HG03575 (cell line): ENCODE results near the gene RPF1.

ENCODE experiments used
- ATAC-seq: cut with Tn5 transposase; IDR thresholded peaks from one replicate; pipeline ENCODE4 v1.9.1; 2021; ENCODE audit not compliant: unreplicated experiment, insufficient number of reproducible peaks, low FRiP score; ENCODE audit errors: extremely low read depth

RPF1 gene

DNA sequence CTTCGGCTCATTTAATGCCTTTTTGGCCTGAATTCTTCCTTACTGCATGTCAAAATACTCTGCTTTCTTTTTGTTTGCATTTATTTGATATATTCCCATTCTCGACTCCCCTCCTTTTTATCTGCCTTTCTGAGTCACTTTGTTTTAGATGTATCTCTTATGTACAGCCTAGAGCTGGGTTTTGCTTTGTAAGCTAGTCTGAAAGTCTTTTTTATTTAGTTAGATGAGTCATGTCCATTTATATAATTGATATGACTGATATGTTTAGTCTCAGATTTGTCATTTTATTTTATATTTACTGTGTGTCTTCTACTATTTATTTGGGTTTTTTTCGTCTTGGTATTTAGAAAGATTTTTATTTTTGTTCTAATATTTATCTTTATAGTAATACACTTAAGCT is 60.9 kb downstream of the RPF1 start:
- ATAC-seq: no peak

DNA sequence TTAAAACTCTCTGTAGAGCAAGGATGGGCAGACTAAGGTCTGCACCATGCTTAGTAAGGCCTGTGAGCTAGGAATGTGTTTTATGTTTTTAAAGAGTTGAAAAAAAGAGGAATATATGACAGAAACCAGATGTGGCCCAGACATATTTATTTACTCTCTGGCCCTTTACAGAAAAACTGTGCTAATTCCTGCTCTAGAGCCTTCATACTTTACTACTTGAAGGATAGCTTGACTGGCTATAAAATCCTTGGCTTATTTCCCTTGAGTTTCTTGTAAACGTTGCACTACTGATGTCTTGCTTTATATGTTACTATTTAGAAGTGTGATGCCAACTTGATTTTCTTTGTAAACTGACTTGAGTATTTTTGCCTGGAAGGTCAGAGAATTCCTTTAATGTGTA is 61.7 kb downstream of the RPF1 start:
- no peak for ATAC-seq

- no peak for ATAC-seq
Measured at GRCh38 chr1:84541679-84542078, 62.6 kb downstream of the RPF1 start.
